HCT116 (cell line): ENCODE data around the gene FCHO1. TPM values are rescaled to one million over a fixed set of nuclear protein-coding genes. Genes with fewer than 3 reads are reported as not detected.

Experiments
- ATAC-seq: fragments of 200-7000 bp; cut with Tn5 transposase; 2 replicates; pipeline ENCODE4 v1.9.1; 2020; ENCODE audit warnings: mild to moderate bottlenecking, moderate library complexity
- BruUV-seq: library from RNA; stranded (reverse); fragments of 400-500 nt; replicated peaks from 2 replicates; lab custom pipeline; 2021; lab: Mats Ljungman, UMichigan
- CTCF ChIA-PET: fragments of 300-600 bp; sonication (Branson Sonifier 250); formaldehyde crosslinking; loops from one replicate; lab custom pipeline; 2021; ENCODE audit warnings: antibody characterized with exemption; lab: Charles Lee
- POLR2A ChIA-PET: fragments of 300-600, 350-600 bp; sonication (Branson Sonifier 250); formaldehyde crosslinking; loops from one replicate; lab custom pipeline; 2021; ENCODE audit warnings: antibody characterized with exemption; lab: Charles Lee
- RAD21 ChIA-PET, 2 experiments: fragments of 300-600 bp; sonication (Branson Sonifier 250); formaldehyde crosslinking; loops; one replicate each; lab custom pipeline; 2023; ENCODE audit warnings: low total read pairs in 2 of 2; ENCODE audit not compliant: uncharacterized antibody in 2 of 2, unreplicated experiment in 2 of 2, low non-redundant PET in 1 of 2; lab: Charles Lee
- DNase-seq: peaks from one replicate; pipeline ENCODE4 v3.0.0-alpha.2; 2010; ENCODE audit warnings: low read depth, low spot score
- H2AFZ ChIP-seq: fragments of 200-600 bp; shearing (Covaris generic), sonication (generic); 2 replicates; pipeline ENCODE4 v1.6.1; 2017; ENCODE audit warnings: low read depth, mixed run types, mixed read lengths, antibody characterized with exemption, low read length; ENCODE audit not compliant: poor library complexity, severe bottlenecking
- H3K27ac ChIP-seq: 2 replicates; pipeline ENCODE4 v1.5.1; 2012; ENCODE audit warnings: low read depth, low read length
- H3K27me3 ChIP-seq: fragments of 200-600 bp; sonication (generic); 2 replicates; pipeline ENCODE4 v1.6.1; 2016; ENCODE audit warnings: mixed run types, low read length, mixed read lengths; ENCODE audit not compliant: insufficient read depth
- H3K36me3 ChIP-seq, 2 experiments: fragments of 200-500 bp in 1 of 2; fragments of 200-600 bp in 1 of 2; sonication (Bioruptor generic) in 1 of 2; sonication (generic) in 1 of 2; 2 replicates each; pipeline versions ENCODE4 v1.5.1 to v1.6.1; 2014 to 2016; ENCODE audit warnings: low read length in 2 of 2, inconsistent platforms in 1 of 2, mixed read lengths in 1 of 2, mixed run types in 1 of 2; ENCODE audit not compliant: insufficient read depth in 2 of 2, control insufficient read depth in 1 of 2
- H3K4me1 ChIP-seq, 2 experiments: fragments of 200-600 bp in 1 of 2; sonication (generic) in 1 of 2; 2 replicates each; pipeline versions ENCODE4 v1.5.1 to v1.6.1; 2012 to 2017; ENCODE audit warnings: low read length in 2 of 2, inconsistent platforms in 1 of 2, mild to moderate bottlenecking in 1 of 2, mixed read lengths in 1 of 2, mixed run types in 1 of 2, moderate library complexity in 1 of 2; ENCODE audit not compliant: insufficient read depth in 2 of 2, control insufficient read depth in 1 of 2
- H3K4me2 ChIP-seq: fragments of 200-600 bp; sonication (generic); 2 replicates; pipeline ENCODE4 v1.6.1; 2017; ENCODE audit warnings: mixed run types, low read length, mixed read lengths
- H3K4me3 ChIP-seq, 2 experiments: fragments of 200-600 bp in 1 of 2; sonication (generic) in 1 of 2; replicated peaks in 1 of 2; 2 replicates each; pipeline ENCODE4 v1.5.1; 2011 to 2016; ENCODE audit warnings: low read length in 2 of 2, control low read depth in 1 of 2, low read depth in 1 of 2, mild to moderate bottlenecking in 1 of 2, mixed read lengths in 1 of 2, mixed run types in 1 of 2
- H3K79me2 ChIP-seq: fragments of 200-600 bp; sonication (generic); 2 replicates; pipeline ENCODE4 v1.6.1; 2017; ENCODE audit warnings: mild to moderate bottlenecking, mixed run types, low read length, moderate library complexity, mixed read lengths; ENCODE audit not compliant: insufficient read depth
- H3K9ac ChIP-seq: fragments of 200-600 bp; sonication (generic); 2 replicates; pipeline ENCODE4 v1.6.1; 2016; ENCODE audit warnings: low read length, mixed read lengths
- H3K9me2 ChIP-seq: fragments of 200-600 bp; sonication (generic), shearing (Covaris generic); 2 replicates; pipeline ENCODE4 v1.6.1; 2017; ENCODE audit warnings: mixed run types, mild to moderate bottlenecking, moderate library complexity; ENCODE audit not compliant: insufficient read depth
- H3K9me3 ChIP-seq, 2 experiments: fragments of 200-500 bp in 1 of 2; fragments of 200-600 bp in 1 of 2; sonication (Bioruptor generic) in 1 of 2; sonication (generic) in 1 of 2; 2 replicates each; pipeline ENCODE4 v1.6.1; 2014 to 2017; ENCODE audit warnings: low read length in 2 of 2, mixed read lengths in 2 of 2, inconsistent platforms in 1 of 2, low read depth in 1 of 2, mild to moderate bottlenecking in 1 of 2, mixed run types in 1 of 2, moderate library complexity in 1 of 2; ENCODE audit not compliant: control insufficient read depth in 1 of 2, insufficient read depth in 1 of 2
- H4K20me1 ChIP-seq: fragments of 200-600 bp; sonication (generic), shearing (Covaris generic); 2 replicates; pipeline ENCODE4 v1.6.1; 2017; ENCODE audit warnings: mixed run types, mild to moderate bottlenecking, moderate library complexity; ENCODE audit not compliant: insufficient read depth
- ATF3 ChIP-seq: IDR thresholded peaks from 2 replicates; pipeline ENCODE4 v1.6.1; 2012
- CBX3 ChIP-seq: IDR thresholded peaks from 2 replicates; pipeline ENCODE4 v1.6.1; 2012; ENCODE audit warnings: low read depth
- CEBPB ChIP-seq: IDR thresholded peaks from 2 replicates; pipeline ENCODE4 v1.6.1; 2012; ENCODE audit warnings: low read depth
- EGR1 ChIP-seq: IDR thresholded peaks from 2 replicates; pipeline ENCODE4 v1.6.1; 2012; ENCODE audit warnings: low read depth
- EZH2phosphoT487 ChIP-seq: fragments of 200-600 bp; IDR thresholded peaks from 2 replicates; pipeline ENCODE4 v1.6.1; 2018; ENCODE audit warnings: antibody characterized with exemption, borderline replicate concordance
- MAX ChIP-seq: IDR thresholded peaks from 2 replicates; pipeline ENCODE4 v1.6.1; 2012
- POLR2A ChIP-seq: IDR thresholded peaks from 2 replicates; pipeline ENCODE4 v1.7.0; 2011; ENCODE audit warnings: borderline replicate concordance; ENCODE audit not compliant: insufficient read depth, insufficient read length; ENCODE audit errors: extremely low read depth
- POLR2AphosphoS5 ChIP-seq: IDR thresholded peaks from 2 replicates; pipeline ENCODE4 v1.6.1; 2011; ENCODE audit warnings: mild to moderate bottlenecking, low read depth, low read length, moderate library complexity
- REST ChIP-seq: IDR thresholded peaks from 2 replicates; pipeline ENCODE4 v1.6.1; 2012; ENCODE audit warnings: low read depth
- SP1 ChIP-seq: IDR thresholded peaks from 2 replicates; pipeline ENCODE4 v1.6.1; 2012; ENCODE audit warnings: low read depth
- ZBTB33 ChIP-seq: IDR thresholded peaks from 2 replicates; pipeline ENCODE4 v1.6.1; 2011; ENCODE audit warnings: mild to moderate bottlenecking, low read length, moderate library complexity; ENCODE audit not compliant: insufficient replicate concordance; ENCODE audit errors: extremely low read depth
- ZFX ChIP-seq: fragments of 450-650 bp; IDR thresholded peaks from 2 replicates; pipeline ENCODE4 v1.6.1; 2017
- ZNF274 ChIP-seq: fragments of 200-500 bp; sonication (Bioruptor generic); IDR thresholded peaks from 2 replicates; pipeline ENCODE4 v1.6.1; 2014; ENCODE audit warnings: mild to moderate bottlenecking, low read depth, low read length, inconsistent platforms
- intact Hi-C: fragments of 100-400 bp; cut with micrococcal nuclease; formaldehyde crosslinking; loops from 2 replicates; pipeline ENCODE4 v1.10.0; 2022
- total RNA-seq: library from RNA; stranded (reverse); gene quantifications from one replicate; pipeline ENCODE4 v1.2.1, GENCODE V29; 2021; ENCODE audit not compliant: unreplicated experiment

The FCHO1 gene
- total RNA-seq, 1 experiment from 2014 or later, result 28.1 TPM

GRCh38 chr19:17749912-17750317 is 1.4 kb upstream of the FCHO1 start (continued):
- no peak for TF ChIP-seq REST
- TF ChIP-seq SP1, result no peak
- no peak for TF ChIP-seq ATF3

GRCh38 chr19:17751912-17752273 is 616 bp downstream of the FCHO1 start:
- Histone ChIP-seq H3K9me2 (no peaks in the 10 kb centered on the region), H3K27ac (no peak overlapping the region), H2AFZ (no peak overlapping the region), H3K4me1 (peaks cover 3 to 19% of the 10 kb centered on the region in 2 experiments; a peak in 3 of 4 replicates), H3K4me2 (no peak overlapping the region), H3K27me3 (no peaks in the 10 kb centered on the region), H3K9ac (no peak overlapping the region), H3K9me3 (no peaks in the 10 kb centered on the region), H4K20me1 (no peaks in the 10 kb centered on the region), H3K36me3 (no peaks in the 10 kb centered on the region), H3K79me2 (no peaks in the 10 kb centered on the region), H3K4me3 (no peak overlapping the region)
- ATAC-seq (no peak), DNase-seq (no peak)
- intact Hi-C loops, result no loop called here
- CTCF ChIA-PET, result no interaction called here
- no peak for TF ChIP-seq EZH2phosphoT487
- no peak for TF ChIP-seq ATF3
- TF ChIP-seq ZNF274, result no peak
- TF ChIP-seq ZBTB33, result no peak
- no peak for TF ChIP-seq EGR1
- no peak for TF ChIP-seq POLR2AphosphoS5
- TF ChIP-seq CEBPB, result no peak
- TF ChIP-seq MAX, result no peak
- TF ChIP-seq ZFX, result no peak
- TF ChIP-seq REST, result no peak
- no peak for TF ChIP-seq POLR2A
- no peak for TF ChIP-seq CBX3
- POLR2A ChIA-PET, result no interaction called here
- RAD21 ChIA-PET, result no interaction called here
- BruUV-seq, result no TSS peak
